HFF-Myc (cell line): ENCODE measurements around the gene SIMC1.
"Not testable (repeated sequence)": the region's sequence is repeated elsewhere in the genome, so short reads cannot be mapped to it uniquely, and the experiment has no call there.

Experiments used
- DNase-seq: peaks from one replicate; pipeline ENCODE4 v3.0.0-alpha.2; 2011; ENCODE audit warnings: low read depth; ENCODE audit errors: extremely low read depth
- H3K4me3 ChIP-seq: replicated peaks from 2 replicates; pipeline ENCODE4 v1.5.1; 2011; ENCODE audit warnings: low read depth, mild to moderate bottlenecking, control low read depth, low read length
- CTCF ChIP-seq: IDR thresholded peaks from 2 replicates; pipeline ENCODE4 v1.5.1; 2012; ENCODE audit warnings: mild to moderate bottlenecking, low read depth, low read length, control low read depth; ENCODE audit errors: missing control alignments

SIMC1 gene

DNA sequence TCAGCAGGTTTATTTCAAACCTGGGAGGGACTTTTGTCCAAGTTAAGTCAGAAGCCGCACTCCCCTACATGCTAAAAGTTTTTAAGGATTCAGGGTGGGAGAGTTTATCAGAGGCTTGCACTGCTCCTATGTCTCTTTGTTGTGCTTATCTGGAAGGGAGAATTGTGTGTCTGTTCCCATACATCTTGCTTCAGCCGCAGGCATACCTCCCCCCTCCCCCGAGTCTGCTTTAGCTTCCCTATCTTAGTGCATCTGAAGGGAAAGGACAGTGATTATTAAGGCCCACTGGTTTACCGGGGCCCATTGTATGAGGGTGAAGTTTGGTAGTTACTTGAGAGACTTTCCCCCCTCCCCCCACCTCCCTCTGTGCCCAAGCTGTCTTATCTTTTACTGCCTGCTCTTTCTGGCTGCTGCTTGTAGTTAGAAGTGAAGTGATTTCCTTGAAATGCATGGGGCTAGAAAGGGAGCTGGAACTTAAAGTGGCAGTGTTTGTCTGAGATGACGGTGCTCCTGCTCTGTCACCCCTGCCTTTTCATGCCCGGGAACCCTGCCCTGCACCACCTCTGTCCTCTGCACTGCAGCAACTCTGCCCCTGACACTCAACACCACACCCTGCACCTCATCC, 40.9 kb upstream of the SIMC1 start:
- H3K4me3 ChIP-seq, DNase-seq: not testable (repeated sequence)

DNA sequence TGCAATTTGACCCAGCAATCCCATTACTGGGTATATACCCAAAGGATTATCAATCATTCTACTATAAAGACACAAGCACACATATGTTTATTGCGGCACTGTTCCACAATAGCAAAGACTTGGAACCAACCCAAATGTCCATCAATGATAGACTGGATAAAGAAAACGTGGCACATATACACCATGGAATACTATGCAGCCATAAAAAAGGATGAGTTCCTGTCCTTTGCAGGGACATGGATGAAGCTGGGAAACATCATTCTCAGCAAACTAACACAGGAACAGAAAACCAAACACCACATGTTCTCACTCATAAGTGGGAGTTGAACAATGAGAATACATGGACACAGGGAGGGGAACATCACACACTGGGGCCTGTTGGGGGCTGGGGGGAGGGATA, 39.9 kb upstream of the SIMC1 start:
- H3K4me3 ChIP-seq, DNase-seq: not testable (repeated sequence)

- peak overlapping the region; percentile 37 for H3K4me3 ChIP-seq
- not testable (repeated sequence) for DNase-seq
These were observed 39.1 kb upstream of the SIMC1 start for GRCh38 chr5:176198991-176199733.

DNA sequence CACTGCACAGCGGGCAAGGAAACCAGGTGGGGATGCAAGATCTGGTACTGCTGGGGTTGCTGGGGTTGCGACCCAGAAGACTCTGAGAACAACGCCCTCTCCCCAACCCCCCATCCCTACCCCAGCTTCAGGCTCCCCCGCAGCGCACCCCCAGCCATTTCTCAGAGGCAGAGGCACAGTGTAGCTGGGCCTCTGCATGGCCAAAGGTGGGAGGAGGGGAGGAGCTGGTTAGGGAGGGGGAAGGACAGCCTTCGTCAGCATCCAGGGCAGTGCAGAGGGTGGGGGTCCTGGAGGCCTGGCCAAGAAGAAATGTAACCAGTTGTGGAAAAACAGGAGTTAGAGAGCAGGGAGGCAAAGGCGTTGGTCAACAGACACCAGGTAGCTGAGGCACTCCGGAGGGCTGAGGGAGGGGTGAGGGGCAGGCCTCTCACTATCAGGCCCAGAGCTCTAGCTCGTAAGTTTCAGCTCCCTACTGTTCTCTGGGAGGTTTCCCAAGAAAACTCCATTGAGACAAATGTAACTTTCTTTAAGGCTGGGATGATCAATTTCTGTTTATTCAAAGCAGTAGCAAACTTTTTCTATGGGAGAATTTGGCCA, 38.3 kb upstream of the SIMC1 start:
- not testable (repeated sequence) for H3K4me3 ChIP-seq

DNA sequence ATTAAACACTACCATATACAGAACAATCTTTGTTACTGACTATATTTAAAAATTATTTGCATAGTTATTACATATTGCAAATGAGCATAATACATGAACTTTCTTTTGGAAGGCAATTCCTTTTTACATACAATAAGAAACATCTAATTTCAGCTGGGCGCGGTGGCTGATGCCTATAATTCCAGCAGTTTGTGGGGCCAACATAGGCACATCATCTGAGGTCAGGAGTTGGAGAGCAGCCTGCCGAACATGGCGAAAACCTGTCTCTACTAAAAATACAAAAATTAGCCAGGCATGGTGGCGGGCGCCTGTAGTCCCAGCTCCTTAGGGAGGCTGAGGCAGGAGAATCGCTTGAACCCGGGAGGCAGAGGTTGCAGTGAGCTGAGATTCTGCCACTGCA, 36.4 kb upstream of the SIMC1 start:
- DNase-seq: no peak
- TF ChIP-seq CTCF: no peak
- H3K4me3 ChIP-seq: no peak overlapping the region

More for the DNA sequence above, 38.3 kb upstream of the SIMC1 start:
- not testable (repeated sequence) for DNase-seq

- DNase-seq: no peak
- no peak overlapping the region for H3K4me3 ChIP-seq
- TF ChIP-seq CTCF: no peak
These were observed 35.1 kb upstream of the SIMC1 start for GRCh38 chr5:176203086-176203485.

- H3K4me3 ChIP-seq, DNase-seq: not testable (repeated sequence)
These were observed 34.7 kb upstream of the SIMC1 start for GRCh38 chr5:176203535-176203934.

GRCh38 chr5:176214466-176215021, 23.7 kb upstream of the SIMC1 start:
- DNase-seq, H3K4me3 ChIP-seq: not testable (repeated sequence)

DNA sequence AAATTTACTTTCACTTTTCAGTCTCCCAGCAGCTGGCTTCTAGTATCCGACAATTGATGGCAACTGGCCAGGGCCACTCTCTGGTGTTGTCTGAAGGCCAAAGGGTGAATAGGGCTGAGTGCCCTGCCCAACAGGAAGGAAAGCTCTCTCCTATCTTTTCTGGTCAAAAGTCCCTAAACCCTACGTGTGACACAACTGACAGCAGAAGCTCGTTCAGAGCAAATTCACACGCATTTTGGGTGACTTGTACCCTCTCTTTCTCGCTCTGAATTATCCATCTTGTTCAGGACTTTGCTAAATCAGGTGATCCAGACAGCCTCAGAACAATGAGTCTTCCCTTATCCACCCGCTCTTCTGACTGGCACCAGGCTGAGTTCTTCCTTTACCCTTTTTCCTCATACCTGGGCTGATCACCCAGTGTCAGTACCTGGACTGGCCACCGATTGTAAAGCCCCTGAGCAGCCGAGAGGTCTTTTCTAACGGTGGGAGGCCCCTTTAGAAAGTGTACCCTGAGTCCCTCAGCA, 21.8 kb upstream of the SIMC1 start:
- DNase-seq: not testable (repeated sequence)

GRCh38 chr5:176217188-176217729, 21.0 kb upstream of the SIMC1 start:
- DNase-seq, H3K4me3 ChIP-seq: not testable (repeated sequence)

More for the DNA sequence above, 21.8 kb upstream of the SIMC1 start:
- not testable (repeated sequence) for H3K4me3 ChIP-seq

GRCh38 chr5:176217764-176218163, 20.5 kb upstream of the SIMC1 start:
- not testable (repeated sequence) for DNase-seq, H3K4me3 ChIP-seq

- not testable (repeated sequence) for H3K4me3 ChIP-seq
These were observed 16.2 kb upstream of the SIMC1 start for GRCh38 chr5:176222006-176222405.

DNA sequence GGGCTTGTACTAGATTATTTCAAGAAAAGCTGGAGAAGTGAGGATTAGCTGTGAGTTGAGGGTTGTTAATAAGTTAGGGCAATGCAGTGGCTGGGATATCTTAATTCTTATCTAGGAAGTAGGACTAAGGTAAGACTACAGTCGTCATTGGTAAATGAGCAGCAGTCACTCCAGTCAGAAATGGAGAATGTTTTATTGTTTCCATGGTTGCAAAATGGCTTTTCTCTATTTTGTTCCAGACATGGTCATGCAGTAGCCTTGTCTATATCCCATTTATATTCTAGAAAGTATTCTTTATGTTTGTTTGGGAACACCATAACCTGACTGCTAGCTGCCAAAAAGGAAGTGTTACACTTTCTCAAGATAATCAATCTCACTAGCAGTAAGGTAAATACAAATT, 9.9 kb upstream of the SIMC1 start:
- not testable (repeated sequence) for H3K4me3 ChIP-seq, DNase-seq

More at GRCh38 chr5:176222006-176222405, 16.2 kb upstream of the SIMC1 start:
- not testable (repeated sequence) for DNase-seq

- H3K4me3 ChIP-seq, DNase-seq: not testable (repeated sequence)
These were observed 5.0 kb upstream of the SIMC1 start for GRCh38 chr5:176233253-176233652.
